A549 (cell line): ENCODE results near the gene CTXND2. TPM values are rescaled to one million over a fixed set of nuclear protein-coding genes. Genes with fewer than 3 reads are reported as not detected.
"Not testable (repeated sequence)": the region's sequence is repeated elsewhere in the genome, so short reads cannot be mapped to it uniquely, and the experiment has no call there.

Experiments used
- ATAC-seq, 2 experiments: fragments of 200-7000 bp in 1 of 2; fragments of >200 bp in 1 of 2; cut with Nextera tagmentation in 1 of 2; cut with Tn5 transposase in 1 of 2; 3 replicates each; pipeline versions ENCODE4 v1.8.0 to v1.9.1; 2018 to 2020; ENCODE audit warnings: mild to moderate bottlenecking in 1 of 2, moderate library complexity in 1 of 2
- CTCF ChIA-PET: fragments of 300-600 bp; sonication (Branson Sonifier 250); formaldehyde crosslinking; extraction: SDS; loops from one replicate; lab custom pipeline; 2021; ENCODE audit warnings: antibody characterized with exemption, inconsistent platforms; lab: Yijun Ruan, JAX
- POLR2A ChIA-PET: fragments of 350-600 bp; formaldehyde crosslinking; extraction: SDS; loops from one replicate; lab custom pipeline; 2021; ENCODE audit warnings: antibody characterized with exemption, inconsistent platforms; lab: Yijun Ruan, JAX
- DNase-seq, 2 experiments: peaks; one replicate each; pipeline versions ENCODE4 v3.0.0 to v3.0.0-alpha.2; 2011 to 2016; ENCODE audit warnings: low read depth in 1 of 2, low spot score in 1 of 2
- FAIRE-seq: peaks from 2 replicates; lab custom pipeline; 2011; peaks lifted over from hg19 to GRCh38; lab: Jason Lieb, UNC
- H3K27ac ChIP-seq, 2 experiments: fragments of >200 bp; sonication (Bioruptor Twin); formaldehyde crosslinking; 3 replicates each; pipeline ENCODE4 v1.5.1; 2016 to 2017
- H3K4me1 ChIP-seq: fragments of >200 bp; sonication (Bioruptor Twin); formaldehyde crosslinking; 3 replicates; pipeline ENCODE4 v1.6.1; 2016
- H3K4me2 ChIP-seq: fragments of >200 bp; sonication (Bioruptor Twin); formaldehyde crosslinking; 3 replicates; pipeline ENCODE4 v1.6.1; 2016
- H3K4me3 ChIP-seq: fragments of >200 bp; sonication (Bioruptor Twin); formaldehyde crosslinking; 3 replicates; pipeline ENCODE4 v1.5.1; 2016
- H3K9me3 ChIP-seq: fragments of >200 bp; sonication (Bioruptor Twin); formaldehyde crosslinking; 3 replicates; pipeline ENCODE4 v1.6.1; 2016
- CBX2 ChIP-seq: fragments of 200-600 bp; sonication (generic); IDR thresholded peaks from 2 replicates; pipeline ENCODE4 v1.6.1; 2016; ENCODE audit warnings: low read depth, mild to moderate bottlenecking, borderline replicate concordance
- CBX8 ChIP-seq: fragments of 200-600 bp; sonication (generic); IDR thresholded peaks from 2 replicates; pipeline ENCODE4 v1.6.1; 2016
- CHD4 ChIP-seq: fragments of 200-600 bp; sonication (generic); IDR thresholded peaks from 2 replicates; pipeline ENCODE4 v1.6.1; 2016; ENCODE audit warnings: antibody characterized with exemption, mild to moderate bottlenecking, borderline replicate concordance
- E2F6 ChIP-seq: IDR thresholded peaks from 2 replicates; pipeline ENCODE4 v1.6.1; 2012; ENCODE audit warnings: low read depth, borderline replicate concordance
- EHMT2 ChIP-seq: fragments of 200-600 bp; sonication (generic); IDR thresholded peaks from 2 replicates; pipeline ENCODE4 v1.6.1; 2016; ENCODE audit warnings: antibody characterized with exemption, low read depth, mild to moderate bottlenecking, moderate library complexity
- ESRRA ChIP-seq: fragments of 150-350 bp; IDR thresholded peaks from 2 replicates; pipeline ENCODE4 v1.6.1; 2014; ENCODE audit warnings: mild to moderate bottlenecking, low read length, borderline replicate concordance
- FOSB ChIP-seq: fragments of 250-450 bp; sonication (Bioruptor Pico); IDR thresholded peaks from 2 replicates; pipeline ENCODE4 v1.5.0; 2020; ENCODE audit warnings: mild to moderate bottlenecking, moderate library complexity
- GATA3 ChIP-seq: IDR thresholded peaks from 2 replicates; pipeline ENCODE4 v1.6.1; 2012; ENCODE audit warnings: borderline replicate concordance
- HES2 ChIP-seq: fragments of >200 bp; sonication (Bioruptor Twin); formaldehyde crosslinking; IDR thresholded peaks from 2 replicates; pipeline ENCODE4 v1.6.1; 2016
- HOXA7 ChIP-seq: fragments of 250-450 bp; sonication (Bioruptor Pico); IDR thresholded peaks from 2 replicates; pipeline ENCODE4 v1.5.0; 2020; ENCODE audit warnings: mild to moderate bottlenecking, moderate library complexity
- HOXB13 ChIP-seq: fragments of 250-450 bp; sonication (Bioruptor Pico); IDR thresholded peaks from 2 replicates; pipeline ENCODE4 v1.5.0; 2020; ENCODE audit warnings: low read depth, mild to moderate bottlenecking, moderate library complexity
- JUN ChIP-seq, 2 experiments: fragments of >200 bp; sonication (Bioruptor Twin); formaldehyde crosslinking; IDR thresholded peaks; 2 replicates in 1 of 2; 3 replicates in 1 of 2; pipeline ENCODE4 v1.6.1; 2016 to 2017
- JUNB ChIP-seq: fragments of >200 bp; sonication (Bioruptor Twin); formaldehyde crosslinking; IDR thresholded peaks from 2 replicates; pipeline ENCODE4 v1.6.1; 2016
- MAFK ChIP-seq: fragments of 450-650 bp; IDR thresholded peaks from 2 replicates; pipeline ENCODE4 v1.6.1; 2014; ENCODE audit not compliant: partially characterized antibody
- MAX ChIP-seq: IDR thresholded peaks from 2 replicates; pipeline ENCODE4 v1.6.1; 2012
- NFE2L2 ChIP-seq: fragments of 150-350 bp; conservative IDR thresholded peaks from 2 replicates; pipeline ENCODE4 v1.6.1; 2014; ENCODE audit warnings: low read length
- NPAS2 ChIP-seq: fragments of 250-450 bp; sonication (Bioruptor Pico); IDR thresholded peaks from 2 replicates; pipeline ENCODE4 v1.8.0; 2022; ENCODE audit warnings: mild to moderate bottlenecking, moderate library complexity, borderline replicate concordance
- RARB ChIP-seq: fragments of 250-450 bp; sonication (Bioruptor Pico); IDR thresholded peaks from 2 replicates; pipeline ENCODE4 v1.8.0; 2021; ENCODE audit warnings: mild to moderate bottlenecking, moderate library complexity
- RCOR1 ChIP-seq: fragments of 150-350 bp; IDR thresholded peaks from 2 replicates; pipeline ENCODE4 v1.6.1; 2014; ENCODE audit warnings: antibody characterized with exemption, low read length, low read depth
- TP53 ChIP-seq: fragments of 250-450 bp; sonication (Bioruptor Pico); IDR thresholded peaks from 2 replicates; pipeline ENCODE4 v1.5.0; 2021; ENCODE audit warnings: mild to moderate bottlenecking, moderate library complexity
- ZC3H11A ChIP-seq: fragments of 450-650 bp; IDR thresholded peaks from 2 replicates; pipeline ENCODE4 v1.6.1; 2014; ENCODE audit warnings: antibody characterized with exemption, mild to moderate bottlenecking
- WGBS: methylation state at CpG from one replicate; pipeline ENCODE4 v1.1.6; 2017; ENCODE audit errors: missing lambda C conversion rate; 5-methylcytosine and 5-hydroxymethylcytosine counted together
- polyA plus RNA-seq, 4 experiments: library from polyadenylated mRNA; depleted of rRNA in 3 of 4; stranded (reverse); fragments of >200 nt; fragmentation: RNase III in 1 of 4; extraction: RNeasy Plus Mini Kit Qiagen cat#74134 plus additional on column Dnase treatment in 1 of 4; gene quantifications; 2 replicates in 3 of 4; 3 replicates in 1 of 4; pipeline ENCODE4 v1.2.3, GENCODE V29; 2011 to 2017
- TF ChIP-seq, protein P1 (sequence below): fragments of >200 bp; sonication (Bioruptor Twin); formaldehyde crosslinking; IDR thresholded peaks from 3 replicates; pipeline ENCODE4 v1.5.1; 2016

The CTXND2 gene
- polyA plus RNA-seq, 2 of the 4 experiments (the other 2 are of a cell fraction), result not detected

- ChIA-PET POLR2A (no interaction called here), CTCF (interaction anchor here (0.6 kb wide), 1 partner anchor 332 kb away, joined by 4 read pairs; no protein-coding TSS in a partner anchor)
- Histone ChIP-seq H3K4me3 (no peak overlapping the region), H3K9me3 (no peaks in the 10 kb centered on the region), H3K4me1 (no peaks in the 10 kb centered on the region), H3K4me2 (no peak overlapping the region), H3K27ac (no peak overlapping the region)
- no peak for FAIRE-seq
- TF ChIP-seq CHD4 (no peak), NFE2L2 (no peak), CBX2 (no peak)
- TF ChIP-seq, protein P1, sequence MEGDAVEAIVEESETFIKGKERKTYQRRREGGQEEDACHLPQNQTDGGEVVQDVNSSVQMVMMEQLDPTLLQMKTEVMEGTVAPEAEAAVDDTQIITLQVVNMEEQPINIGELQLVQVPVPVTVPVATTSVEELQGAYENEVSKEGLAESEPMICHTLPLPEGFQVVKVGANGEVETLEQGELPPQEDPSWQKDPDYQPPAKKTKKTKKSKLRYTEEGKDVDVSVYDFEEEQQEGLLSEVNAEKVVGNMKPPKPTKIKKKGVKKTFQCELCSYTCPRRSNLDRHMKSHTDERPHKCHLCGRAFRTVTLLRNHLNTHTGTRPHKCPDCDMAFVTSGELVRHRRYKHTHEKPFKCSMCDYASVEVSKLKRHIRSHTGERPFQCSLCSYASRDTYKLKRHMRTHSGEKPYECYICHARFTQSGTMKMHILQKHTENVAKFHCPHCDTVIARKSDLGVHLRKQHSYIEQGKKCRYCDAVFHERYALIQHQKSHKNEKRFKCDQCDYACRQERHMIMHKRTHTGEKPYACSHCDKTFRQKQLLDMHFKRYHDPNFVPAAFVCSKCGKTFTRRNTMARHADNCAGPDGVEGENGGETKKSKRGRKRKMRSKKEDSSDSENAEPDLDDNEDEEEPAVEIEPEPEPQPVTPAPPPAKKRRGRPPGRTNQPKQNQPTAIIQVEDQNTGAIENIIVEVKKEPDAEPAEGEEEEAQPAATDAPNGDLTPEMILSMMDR, result no peak
- no peak for ATAC-seq
- DNase-seq, result no peak
- WGBS, result 96% methylated on average over 4 of the region's 4 CpGs
These were observed 40.3 kb upstream of the CTXND2 start for GRCh38 chr1:150846473-150847146.

DNA sequence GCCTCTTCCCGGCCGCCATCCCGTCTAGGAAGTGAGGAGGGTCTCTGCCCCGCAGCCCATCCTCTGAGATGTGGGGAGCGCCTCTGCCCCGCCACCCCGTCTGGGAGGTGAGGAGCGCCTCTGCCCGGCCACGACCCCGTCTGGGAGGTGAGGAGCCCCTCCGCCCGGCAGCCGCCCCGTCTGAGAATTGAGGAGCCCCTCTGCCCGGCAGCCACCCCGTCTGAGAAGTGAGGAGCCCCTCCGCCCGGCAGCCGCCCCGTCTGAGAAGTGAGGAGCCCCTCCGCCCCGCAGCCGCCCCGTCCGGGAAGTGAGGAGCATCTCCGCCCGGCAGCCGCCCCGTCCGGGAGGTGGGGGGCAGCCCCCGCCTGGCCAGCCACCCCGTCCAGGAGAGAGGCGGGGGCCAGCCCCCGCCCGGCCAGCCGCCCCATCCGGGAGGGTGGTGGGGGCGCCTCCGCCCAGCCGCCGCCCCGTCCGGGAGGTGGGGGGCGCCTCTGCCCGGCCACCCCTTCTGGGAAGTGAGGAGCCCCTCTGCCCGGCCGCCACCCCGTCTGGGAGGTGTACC, 36.1 kb upstream of the CTXND2 start:
- H3K4me3 ChIP-seq, H3K4me1 ChIP-seq, FAIRE-seq, CTCF ChIA-PET, H3K4me2 ChIP-seq, H3K27ac ChIP-seq, POLR2A ChIA-PET, DNase-seq, ATAC-seq: not testable (repeated sequence)
- peaks cover 15% of the 10 kb centered on the region for H3K9me3 ChIP-seq
- WGBS, result 93% methylated on average over 3 of the region's 49 CpGs

- H3K4me1 ChIP-seq, CTCF ChIA-PET, H3K27ac ChIP-seq, H3K4me3 ChIP-seq, DNase-seq, FAIRE-seq, POLR2A ChIA-PET, H3K4me2 ChIP-seq, ATAC-seq: not testable (repeated sequence)
- peaks cover 15% of the 10 kb centered on the region for H3K9me3 ChIP-seq
- WGBS, result 89% methylated on average over 3 of the region's 3 CpGs
These were observed 34.2 kb upstream of the CTXND2 start for GRCh38 chr1:150852734-150853133.

GRCh38 chr1:150863724-150864123, 23.2 kb upstream of the CTXND2 start:
- ChIA-PET POLR2A (no interaction called here), CTCF (no interaction called here)
- Histone ChIP-seq H3K9me3 (no peaks in the 10 kb centered on the region), H3K4me1 (no peaks in the 10 kb centered on the region), H3K27ac (no peak overlapping the region), H3K4me2 (no peak overlapping the region), H3K4me3 (no peak overlapping the region)
- no peak for FAIRE-seq
- no peak for TF ChIP-seq CBX8
- TF ChIP-seq GATA3, result no peak
- TF ChIP-seq ZC3H11A, result no peak
- no peak for TF ChIP-seq JUN (IDR thresholded peaks at IDR 0.05)
- TF ChIP-seq EHMT2, result no peak
- no peak for TF ChIP-seq HES2
- TF ChIP-seq FOSB (CRISPR knock-in tag), result no peak
- no peak for TF ChIP-seq CHD4
- TF ChIP-seq HOXB13 (CRISPR knock-in tag), result no peak
- TF ChIP-seq RCOR1, result no peak
- no peak for TF ChIP-seq NFE2L2
- TF ChIP-seq E2F6, result no peak
- no peak for TF ChIP-seq TP53 (CRISPR knock-in tag)
- TF ChIP-seq HOXA7 (CRISPR knock-in tag), result no peak
- no peak for TF ChIP-seq ESRRA
- TF ChIP-seq NPAS2, result no peak
- no peak for TF ChIP-seq RARB
- no peak for TF ChIP-seq MAFK
- no peak for TF ChIP-seq MAX
- TF ChIP-seq JUNB, result no peak
- no peak for ATAC-seq
- WGBS, result 98% methylated on average over 2 of the region's 2 CpGs
- DNase-seq, result no peak

DNA sequence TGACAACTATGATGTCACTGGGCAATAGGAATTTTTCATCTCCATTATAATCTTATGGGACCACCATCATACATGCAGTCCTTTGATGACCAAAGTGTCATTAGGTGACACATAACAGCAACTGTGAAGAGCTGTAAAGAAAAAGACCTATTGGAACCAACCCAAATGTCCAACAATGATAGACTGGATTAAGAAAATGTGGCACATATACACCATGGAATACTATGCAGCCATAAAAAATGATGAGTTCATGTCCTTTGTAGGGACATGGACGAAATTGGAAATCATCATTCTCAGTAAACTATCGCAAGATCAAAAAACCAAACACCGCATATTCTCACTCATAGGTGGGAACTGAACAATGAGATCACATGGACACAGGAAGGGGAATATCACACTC, 22.7 kb upstream of the CTXND2 start:
- H3K4me1 ChIP-seq, FAIRE-seq, H3K9me3 ChIP-seq, H3K27ac ChIP-seq, H3K4me3 ChIP-seq, POLR2A ChIA-PET, DNase-seq, H3K4me2 ChIP-seq, CTCF ChIA-PET, ATAC-seq: not testable (repeated sequence)
- 86% methylated on average over 3 of the region's 3 CpGs for WGBS
